Epithelial cell of esophagus (primary cell): Measurements from ENCODE around the gene EVA1A.

Source experiments
- DNase-seq: peaks from one replicate; pipeline ENCODE4 v3.0.0; 2010; ENCODE audit warnings: low read depth
- H3K4me3 ChIP-seq: 2 replicates; pipeline ENCODE4 v1.5.1; 2011; ENCODE audit warnings: mild to moderate bottlenecking, low read length, control low read depth
- TF ChIP-seq, protein P1 (sequence below): IDR thresholded peaks from 2 replicates; pipeline ENCODE4 v1.5.1; 2011; ENCODE audit warnings: low read depth, mild to moderate bottlenecking, low read length, control low read depth, inconsistent platforms; ENCODE audit not compliant: insufficient read depth; ENCODE audit errors: missing control alignments

The EVA1A gene

DNA sequence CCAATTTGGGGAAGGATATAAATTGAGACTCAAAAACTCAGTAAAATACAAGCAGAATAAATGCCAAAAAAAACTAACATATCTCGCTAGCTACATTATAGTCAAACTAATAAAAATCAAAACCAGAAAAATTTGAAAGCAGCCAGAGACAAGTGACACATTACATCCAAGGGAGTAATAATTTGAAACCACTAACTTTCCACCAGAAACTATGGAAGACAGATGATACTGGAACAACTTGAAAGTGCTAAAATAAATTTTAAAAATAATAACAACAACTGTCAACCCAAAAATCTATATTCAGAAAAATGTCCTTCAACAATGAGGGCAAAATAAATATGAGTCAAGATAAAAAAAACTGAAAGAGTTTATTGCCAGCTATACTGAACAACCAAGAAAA, 110.7 kb downstream of the EVA1A start:
- DNase-seq, result no peak
- H3K4me3 ChIP-seq, result no peak overlapping the region
- TF ChIP-seq, protein P1, sequence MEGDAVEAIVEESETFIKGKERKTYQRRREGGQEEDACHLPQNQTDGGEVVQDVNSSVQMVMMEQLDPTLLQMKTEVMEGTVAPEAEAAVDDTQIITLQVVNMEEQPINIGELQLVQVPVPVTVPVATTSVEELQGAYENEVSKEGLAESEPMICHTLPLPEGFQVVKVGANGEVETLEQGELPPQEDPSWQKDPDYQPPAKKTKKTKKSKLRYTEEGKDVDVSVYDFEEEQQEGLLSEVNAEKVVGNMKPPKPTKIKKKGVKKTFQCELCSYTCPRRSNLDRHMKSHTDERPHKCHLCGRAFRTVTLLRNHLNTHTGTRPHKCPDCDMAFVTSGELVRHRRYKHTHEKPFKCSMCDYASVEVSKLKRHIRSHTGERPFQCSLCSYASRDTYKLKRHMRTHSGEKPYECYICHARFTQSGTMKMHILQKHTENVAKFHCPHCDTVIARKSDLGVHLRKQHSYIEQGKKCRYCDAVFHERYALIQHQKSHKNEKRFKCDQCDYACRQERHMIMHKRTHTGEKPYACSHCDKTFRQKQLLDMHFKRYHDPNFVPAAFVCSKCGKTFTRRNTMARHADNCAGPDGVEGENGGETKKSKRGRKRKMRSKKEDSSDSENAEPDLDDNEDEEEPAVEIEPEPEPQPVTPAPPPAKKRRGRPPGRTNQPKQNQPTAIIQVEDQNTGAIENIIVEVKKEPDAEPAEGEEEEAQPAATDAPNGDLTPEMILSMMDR, result no peak

DNA sequence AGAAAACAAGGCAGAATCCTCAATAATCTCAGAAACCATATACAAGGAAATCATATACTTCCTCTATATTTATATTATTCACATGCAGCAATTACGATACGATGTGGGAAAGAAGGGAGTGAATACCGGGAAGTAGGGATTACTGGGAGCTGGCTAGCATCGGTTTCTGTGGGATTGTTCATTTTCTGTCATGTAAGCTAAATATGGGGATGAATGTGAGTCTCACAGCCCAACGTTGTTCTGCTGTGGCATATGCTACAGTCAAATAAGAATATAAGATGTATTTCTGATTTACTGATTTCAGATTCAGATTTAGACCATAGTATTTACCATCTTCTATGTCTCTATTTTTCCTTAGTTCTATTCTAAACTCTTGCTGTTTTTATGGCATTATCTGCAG, 113.6 kb downstream of the EVA1A start:
- DNase-seq, result no peak
- no peak overlapping the region for H3K4me3 ChIP-seq
- TF ChIP-seq, protein P1, result no peak
